ENCODE results near the gene RPS27A.

DNA sequence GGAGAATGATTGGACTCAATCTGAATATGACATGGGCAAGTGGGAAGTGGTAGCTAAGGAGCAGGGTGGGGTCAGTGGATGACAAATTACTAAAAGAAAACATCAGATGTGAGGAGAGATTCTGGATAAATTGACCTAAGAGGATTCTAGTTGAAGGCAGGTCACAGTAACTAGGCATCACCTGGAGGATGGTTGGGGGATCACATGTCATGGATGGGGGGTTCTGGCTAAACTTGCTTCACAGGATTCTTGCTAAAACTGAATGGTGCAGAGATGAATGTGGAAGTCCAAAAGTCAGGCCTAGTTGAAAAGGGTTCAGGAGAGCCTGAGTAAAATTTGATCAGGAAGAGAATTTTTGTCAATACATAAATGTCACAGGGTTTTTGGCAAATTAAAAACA lies 18.7 kb upstream of the RPS27A start:
- TF ChIP-seq CTCF (IDR thresholded peaks at IDR 0.05; ENCODE audit: poor library complexity) (no peak), EZH2 (IDR thresholded peaks at IDR 0.05; ENCODE audit: borderline replicate concordance) (no peak)
